Neural progenitor cell (in vitro differentiated cells): ENCODE data around the gene SERPINA10. TPM values are rescaled to one million over a fixed set of nuclear protein-coding genes. Genes with fewer than 3 reads are reported as not detected.

Experiments used
- DNase-seq: peaks from one replicate; pipeline ENCODE4 v3.0.0-alpha.2; 2016; ENCODE audit warnings: low spot score
- H2AFZ ChIP-seq: fragments of 200-600 bp; sonication (generic); replicated peaks from 2 replicates; pipeline ENCODE4 v1.6.1; 2016; ENCODE audit warnings: antibody characterized with exemption
- H3F3A ChIP-seq: fragments of 200-600 bp; sonication (generic); 2 replicates; pipeline ENCODE4 v1.6.1; 2016; ENCODE audit warnings: antibody characterized with exemption, low read depth
- H3K27ac ChIP-seq: fragments of 200-600 bp; sonication (generic); 2 replicates; pipeline ENCODE4 v1.5.1; 2016; ENCODE audit warnings: mild to moderate bottlenecking
- H3K27me3 ChIP-seq: fragments of 200-600 bp; sonication (generic); 2 replicates; pipeline ENCODE4 v1.6.1; 2016; ENCODE audit warnings: mild to moderate bottlenecking, moderate library complexity
- H3K36me3 ChIP-seq: fragments of 200-600 bp; sonication (generic); 2 replicates; pipeline ENCODE4 v1.5.1; 2016
- H3K4me1 ChIP-seq: fragments of 200-600 bp; sonication (generic); 2 replicates; pipeline ENCODE4 v1.6.1; 2016; ENCODE audit warnings: mixed run types
- H3K4me2 ChIP-seq: fragments of 200-600 bp; sonication (generic); 2 replicates; pipeline ENCODE4 v1.6.1; 2016
- H3K4me3 ChIP-seq: fragments of 200-600 bp; sonication (generic); 2 replicates; pipeline ENCODE4 v1.5.1; 2016
- H3K79me2 ChIP-seq: fragments of 200-600 bp; sonication (generic); 2 replicates; pipeline ENCODE4 v1.6.1; 2016; ENCODE audit warnings: low read depth
- H3K9ac ChIP-seq: fragments of 200-600 bp; sonication (generic); 2 replicates; pipeline ENCODE4 v1.6.1; 2016
- H3K9me3 ChIP-seq: fragments of 200-600 bp; sonication (generic); 2 replicates; pipeline ENCODE4 v1.5.1; 2016; ENCODE audit warnings: low read depth
- H4K20me1 ChIP-seq: fragments of 200-600 bp; sonication (generic); 2 replicates; pipeline ENCODE4 v1.6.1; 2016; ENCODE audit warnings: low read depth
- H3K27ac Mint-ChIP-seq: 3 replicates; pipeline ENCODE4 v1.8.0; 2021; ENCODE audit warnings: mixed read lengths
- H3K27me3 Mint-ChIP-seq: 2 replicates; pipeline ENCODE4 v1.8.0; 2022; ENCODE audit warnings: low read depth, mild to moderate bottlenecking, inconsistent platforms, moderate library complexity, mixed read lengths; ENCODE audit not compliant: insufficient read depth
- H3K36me3 Mint-ChIP-seq: 3 replicates; pipeline ENCODE4 v1.8.0; 2021; ENCODE audit warnings: mixed read lengths
- H3K4me1 Mint-ChIP-seq: 3 replicates; pipeline ENCODE4 v1.8.0; 2021; ENCODE audit warnings: mixed read lengths
- H3K4me3 Mint-ChIP-seq: 3 replicates; pipeline ENCODE4 v1.8.0; 2021; ENCODE audit warnings: mild to moderate bottlenecking, moderate library complexity, mixed read lengths
- H3K9me3 Mint-ChIP-seq: 3 replicates; pipeline ENCODE4 v1.8.0; 2020; ENCODE audit warnings: mixed read lengths
- CTCF ChIP-seq: fragments of 200-600 bp; sonication (generic); IDR thresholded peaks from 2 replicates; pipeline ENCODE4 v1.5.1; 2017; ENCODE audit warnings: antibody characterized with exemption, mild to moderate bottlenecking
- EZH2 ChIP-seq: fragments of 200-600 bp; sonication (generic); IDR thresholded peaks from 2 replicates; pipeline ENCODE4 v1.6.1; 2017; ENCODE audit warnings: antibody characterized with exemption, mild to moderate bottlenecking, moderate library complexity
- EZH2phosphoT487 ChIP-seq: fragments of 200-600 bp; sonication (generic); IDR thresholded peaks from 2 replicates; pipeline ENCODE4 v1.6.1; 2017; ENCODE audit warnings: antibody characterized with exemption
- total RNA-seq: library from RNA; depleted of rRNA; stranded (reverse); fragments of >200 nt; gene quantifications from 2 replicates; pipeline ENCODE4 v1.2.3, GENCODE V29; 2015; ENCODE audit warnings: low replicate concordance

The SERPINA10 gene
- total RNA-seq, 1 donor from 2014 or later = not detected

- no peak overlapping the region for H2AFZ ChIP-seq
- H3K9me3 ChIP-seq = no peaks in the 10 kb centered on the region
- H3K4me2 ChIP-seq = no peak overlapping the region
- H3K27ac ChIP-seq = no peak overlapping the region
- H3F3A ChIP-seq = no peaks in the 10 kb centered on the region
- no peaks in the 10 kb centered on the region for H3K36me3 ChIP-seq
- Mint-ChIP-seq H3K27me3 (peaks cover 4% of the 10 kb centered on the region), H3K9me3 (peaks cover 9% of the 10 kb centered on the region), H3K4me1 (peaks cover 6% of the 10 kb centered on the region), H3K36me3 (no peaks in the 10 kb centered on the region), H3K27ac (no peak overlapping the region), H3K4me3 (no peak overlapping the region)
- DNase-seq = no peak
- TF ChIP-seq CTCF = no peak
- no peak for TF ChIP-seq EZH2phosphoT487
- TF ChIP-seq EZH2 = no peak
- H3K79me2 ChIP-seq = no peaks in the 10 kb centered on the region
- no peak overlapping the region for H3K9ac ChIP-seq
- no peaks in the 10 kb centered on the region for H3K4me1 ChIP-seq
- no peak overlapping the region for H3K4me3 ChIP-seq
- H4K20me1 ChIP-seq = no peaks in the 10 kb centered on the region
- no peaks in the 10 kb centered on the region for H3K27me3 ChIP-seq
Measured at GRCh38 chr14:94330857-94331256, 37.8 kb upstream of the SERPINA10 start.

- H3K4me3 Mint-ChIP-seq = no peak overlapping the region
- Histone ChIP-seq H3K4me3 (no peak overlapping the region), H3K4me1 (no peaks in the 10 kb centered on the region), H3K4me2 (no peak overlapping the region), H2AFZ (no peak overlapping the region), H3K27ac (no peak overlapping the region), H3K36me3 (no peaks in the 10 kb centered on the region), H3K27me3 (no peaks in the 10 kb centered on the region), H3K9ac (no peak overlapping the region), H3F3A (no peaks in the 10 kb centered on the region), H3K79me2 (no peaks in the 10 kb centered on the region), H4K20me1 (no peaks in the 10 kb centered on the region), H3K9me3 (no peaks in the 10 kb centered on the region)
- no peak for DNase-seq
- H3K9me3 Mint-ChIP-seq = peaks cover 7% of the 10 kb centered on the region
- H3K27me3 Mint-ChIP-seq = peaks cover 4% of the 10 kb centered on the region
- H3K27ac Mint-ChIP-seq = no peak overlapping the region
- H3K36me3 Mint-ChIP-seq = no peaks in the 10 kb centered on the region
- TF ChIP-seq EZH2phosphoT487 (no peak), CTCF (no peak), EZH2 (no peak)
- H3K4me1 Mint-ChIP-seq = peaks cover 6% of the 10 kb centered on the region
Measured at GRCh38 chr14:94330432-94330831, 37.4 kb upstream of the SERPINA10 start.

- H3K4me3 ChIP-seq = no peak overlapping the region
- no peaks in the 10 kb centered on the region for H3K79me2 ChIP-seq
- no peaks in the 10 kb centered on the region for H3K4me1 ChIP-seq
- no peaks in the 10 kb centered on the region for H3K36me3 Mint-ChIP-seq
- no peak for TF ChIP-seq EZH2
- TF ChIP-seq CTCF = no peak
- TF ChIP-seq EZH2phosphoT487 = no peak
- no peaks in the 10 kb centered on the region for H3K27me3 ChIP-seq
- H3F3A ChIP-seq = no peaks in the 10 kb centered on the region
- H3K27ac Mint-ChIP-seq = no peak overlapping the region
- no peak overlapping the region for H3K4me3 Mint-ChIP-seq
- peaks cover 6% of the 10 kb centered on the region for H3K4me1 Mint-ChIP-seq
- H3K27ac ChIP-seq = no peak overlapping the region
- no peak overlapping the region for H3K4me2 ChIP-seq
- H3K9me3 ChIP-seq = no peaks in the 10 kb centered on the region
- no peak overlapping the region for H2AFZ ChIP-seq
- H3K9me3 Mint-ChIP-seq = peaks cover 5% of the 10 kb centered on the region
- no peaks in the 10 kb centered on the region for H4K20me1 ChIP-seq
- H3K27me3 Mint-ChIP-seq = peaks cover 4% of the 10 kb centered on the region
- no peaks in the 10 kb centered on the region for H3K36me3 ChIP-seq
- DNase-seq = no peak
- H3K9ac ChIP-seq = no peak overlapping the region
Measured at GRCh38 chr14:94329857-94330256, 36.8 kb upstream of the SERPINA10 start.

- H3K4me3 ChIP-seq = no peak overlapping the region
- no peaks in the 10 kb centered on the region for H3K36me3 ChIP-seq
- DNase-seq = no peak
- no peak for TF ChIP-seq CTCF
- no peak for TF ChIP-seq EZH2
- TF ChIP-seq EZH2phosphoT487 = no peak
- Mint-ChIP-seq H3K4me1 (peaks cover 6% of the 10 kb centered on the region), H3K27ac (no peak overlapping the region), H3K4me3 (no peak overlapping the region), H3K9me3 (peaks cover 5% of the 10 kb centered on the region), H3K36me3 (no peaks in the 10 kb centered on the region), H3K27me3 (peaks cover 4% of the 10 kb centered on the region)
- no peaks in the 10 kb centered on the region for H3K4me1 ChIP-seq
- no peak overlapping the region for H3K27ac ChIP-seq
- no peaks in the 10 kb centered on the region for H3K79me2 ChIP-seq
- no peaks in the 10 kb centered on the region for H3K9me3 ChIP-seq
- H4K20me1 ChIP-seq = no peaks in the 10 kb centered on the region
- H3K27me3 ChIP-seq = no peaks in the 10 kb centered on the region
- no peak overlapping the region for H2AFZ ChIP-seq
- H3K4me2 ChIP-seq = no peak overlapping the region
- no peaks in the 10 kb centered on the region for H3F3A ChIP-seq
- H3K9ac ChIP-seq = no peak overlapping the region
Measured at GRCh38 chr14:94328196-94328595, 35.1 kb upstream of the SERPINA10 start.
